PC-9 (cell line): Measurements from ENCODE around the gene USP48.

Source experiments
- EZH2 ChIP-seq: fragments of 200-600 bp; sonication (generic); IDR thresholded peaks from 2 replicates; pipeline ENCODE4 v1.8.0; 2017; ENCODE audit warnings: antibody characterized with exemption, low read depth
- TF ChIP-seq, protein P1 (sequence below): fragments of 200-600 bp; sonication (generic); conservative IDR thresholded peaks from 2 replicates; pipeline ENCODE4 v1.6.1; 2017; ENCODE audit warnings: mixed run types, antibody characterized with exemption, mild to moderate bottlenecking, moderate library complexity

DNA sequence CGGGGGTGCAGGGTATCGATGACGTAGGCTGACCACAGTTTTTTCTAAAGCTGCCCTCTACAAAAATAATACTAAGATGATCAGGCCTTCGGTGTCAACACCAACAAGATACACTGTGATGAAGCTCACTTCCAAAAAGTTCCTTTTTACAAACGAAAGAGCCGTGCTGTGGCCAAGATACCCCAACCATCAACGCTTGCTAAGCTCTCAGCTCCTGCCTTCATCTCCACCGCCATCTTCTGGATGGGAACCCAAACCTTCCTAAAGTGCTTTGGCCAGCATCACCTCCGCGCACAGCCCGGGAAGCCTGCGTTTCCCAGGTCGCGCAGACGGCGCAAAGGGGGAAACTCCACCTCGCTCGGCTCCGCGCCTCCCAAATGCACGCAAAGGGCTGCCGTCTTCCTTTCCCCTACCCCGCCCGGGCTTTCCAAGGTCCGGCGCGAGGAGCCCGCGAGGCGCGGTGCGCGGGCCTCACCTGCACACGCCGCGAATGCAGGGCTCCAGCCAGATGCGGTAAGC, 541 bp downstream of the USP48 start:
- TF ChIP-seq, protein P1, sequence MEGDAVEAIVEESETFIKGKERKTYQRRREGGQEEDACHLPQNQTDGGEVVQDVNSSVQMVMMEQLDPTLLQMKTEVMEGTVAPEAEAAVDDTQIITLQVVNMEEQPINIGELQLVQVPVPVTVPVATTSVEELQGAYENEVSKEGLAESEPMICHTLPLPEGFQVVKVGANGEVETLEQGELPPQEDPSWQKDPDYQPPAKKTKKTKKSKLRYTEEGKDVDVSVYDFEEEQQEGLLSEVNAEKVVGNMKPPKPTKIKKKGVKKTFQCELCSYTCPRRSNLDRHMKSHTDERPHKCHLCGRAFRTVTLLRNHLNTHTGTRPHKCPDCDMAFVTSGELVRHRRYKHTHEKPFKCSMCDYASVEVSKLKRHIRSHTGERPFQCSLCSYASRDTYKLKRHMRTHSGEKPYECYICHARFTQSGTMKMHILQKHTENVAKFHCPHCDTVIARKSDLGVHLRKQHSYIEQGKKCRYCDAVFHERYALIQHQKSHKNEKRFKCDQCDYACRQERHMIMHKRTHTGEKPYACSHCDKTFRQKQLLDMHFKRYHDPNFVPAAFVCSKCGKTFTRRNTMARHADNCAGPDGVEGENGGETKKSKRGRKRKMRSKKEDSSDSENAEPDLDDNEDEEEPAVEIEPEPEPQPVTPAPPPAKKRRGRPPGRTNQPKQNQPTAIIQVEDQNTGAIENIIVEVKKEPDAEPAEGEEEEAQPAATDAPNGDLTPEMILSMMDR, result no peak
- no peak for TF ChIP-seq EZH2
